GM12878 (cell line): ENCODE measurements around the gene SH3BP1. TPM values are rescaled to one million over a fixed set of nuclear protein-coding genes. Genes with fewer than 3 reads are reported as not detected.

ENCODE experiments used
- BHLHE40 ChIP-seq, 2 experiments: fragments of 450-650 bp in 1 of 2; IDR thresholded peaks; 2 replicates each; pipeline ENCODE4 v1.6.1; 2011 to 2017; ENCODE audit warnings: low read depth in 2 of 2, borderline replicate concordance in 1 of 2, improper control_type of control experiment in 1 of 2, low read length in 1 of 2, mild to moderate bottlenecking in 1 of 2
- BMI1 ChIP-seq: fragments of 450-650 bp; IDR thresholded peaks from 2 replicates; pipeline ENCODE4 v1.6.1; 2016; ENCODE audit warnings: mild to moderate bottlenecking, moderate library complexity, borderline replicate concordance
- ETV6 ChIP-seq, 2 experiments: fragments of 450-650 bp in 1 of 2; IDR thresholded peaks in 1 of 2; conservative IDR thresholded peaks in 1 of 2; 2 replicates each; pipeline ENCODE4 v1.6.1; 2014; ENCODE audit warnings: antibody characterized with exemption in 1 of 2, borderline replicate concordance in 1 of 2, low read depth in 1 of 2, mild to moderate bottlenecking in 1 of 2, moderate library complexity in 1 of 2
- JUNB ChIP-seq: IDR thresholded peaks from 2 replicates; pipeline ENCODE4 v1.6.1; 2016; ENCODE audit warnings: antibody characterized with exemption, mild to moderate bottlenecking
- JUND ChIP-seq: IDR thresholded peaks from 2 replicates; pipeline ENCODE4 v1.6.1; 2012; ENCODE audit warnings: low read depth, mild to moderate bottlenecking, low read length, improper control_type of control experiment, moderate library complexity
- KDM1A ChIP-seq: fragments of 200-600 bp; sonication (generic); IDR thresholded peaks from 2 replicates; pipeline ENCODE4 v1.6.1; 2016; ENCODE audit warnings: borderline replicate concordance
- NFXL1 ChIP-seq: fragments of 450-650 bp; IDR thresholded peaks from 2 replicates; pipeline ENCODE4 v1.6.1; 2017; ENCODE audit warnings: antibody characterized with exemption, mild to moderate bottlenecking, borderline replicate concordance
- PAX5 ChIP-seq: IDR thresholded peaks from 2 replicates; pipeline ENCODE4 v1.6.1; 2011; ENCODE audit warnings: low read depth, low read length, borderline replicate concordance
- PAX8 ChIP-seq: fragments of 450-650 bp; IDR thresholded peaks from 2 replicates; pipeline ENCODE4 v1.6.1; 2017; ENCODE audit warnings: mild to moderate bottlenecking, moderate library complexity
- POLR2AphosphoS2 ChIP-seq: IDR thresholded peaks from 2 replicates; pipeline ENCODE4 v1.6.1; 2011; ENCODE audit warnings: low read depth, mild to moderate bottlenecking, low read length, improper control_type of control experiment, moderate library complexity
- RBBP5 ChIP-seq: fragments of 200-600 bp; sonication (generic); conservative IDR thresholded peaks from 2 replicates; pipeline ENCODE4 v1.6.1; 2016
- SIX5 ChIP-seq: IDR thresholded peaks from 2 replicates; pipeline ENCODE4 v1.6.1; 2011; ENCODE audit warnings: mild to moderate bottlenecking, low read depth, low read length, moderate library complexity; ENCODE audit not compliant: severe bottlenecking
- SREBF2 ChIP-seq: IDR thresholded peaks from 2 replicates; pipeline ENCODE4 v1.6.1; 2012; ENCODE audit warnings: mild to moderate bottlenecking, low read length
- STAT3 ChIP-seq: IDR thresholded peaks from 2 replicates; pipeline ENCODE4 v1.6.1; 2011; ENCODE audit warnings: low read depth, low read length, improper control_type of control experiment
- SUZ12 ChIP-seq: fragments of 200-600 bp; sonication (generic); IDR thresholded peaks from one replicate; pipeline ENCODE4 v1.6.1; 2018; ENCODE audit warnings: antibody characterized with exemption, mild to moderate bottlenecking; ENCODE audit not compliant: unreplicated experiment
- TBL1XR1 ChIP-seq: IDR thresholded peaks from 2 replicates; pipeline ENCODE4 v1.6.1; 2012; ENCODE audit warnings: low read depth, low read length, improper control_type of control experiment
- ZNF622 ChIP-seq: fragments of 450-650 bp; IDR thresholded peaks from 2 replicates; pipeline ENCODE4 v1.6.1; 2017; ENCODE audit warnings: mild to moderate bottlenecking, inconsistent platforms
- ZZZ3 ChIP-seq: IDR thresholded peaks from 2 replicates; pipeline ENCODE4 v1.6.1; 2011; ENCODE audit warnings: low read depth; ENCODE audit not compliant: control insufficient read depth, insufficient read length
- polyA plus RNA-seq, 11 experiments: library from polyadenylated mRNA; depleted of rRNA in 4 of 11; unstranded in 6 of 11; stranded (reverse) in 5 of 11; fragments of >200 nt; fragmentation: Nextera tagmentation in 4 of 11; fragmentation: Illumina TruSeq in 1 of 11; extraction: Ambion mirVana in 4 of 11; extraction: Trizol in 1 of 11; gene quantifications; 1 replicate in 1 of 11; 2 replicates in 10 of 11; pipeline versions ENCODE4 v1.2.1 to v1.2.3, GENCODE V29; 2011 to 2016; ENCODE audit warnings: inconsistent platforms in 2 of 11, missing spikeins in 2 of 11, low read depth in 1 of 11
- total RNA-seq, 4 experiments: library from RNA; depleted of rRNA in 3 of 4; stranded (reverse); fragments of >200 nt in 3 of 4; fragmentation: Illumina TruSeq in 1 of 4; extraction: Trizol in 1 of 4; gene quantifications; 2 replicates each; pipeline versions ENCODE4 v1.2.1 to v1.2.3, GENCODE V29; 2013 to 2021
- TF ChIP-seq, protein P1 (sequence below): IDR thresholded peaks from 2 replicates; pipeline ENCODE4 v1.6.1; 2011; ENCODE audit warnings: borderline replicate concordance, low read depth, mild to moderate bottlenecking, moderate library complexity, low read length; ENCODE audit not compliant: insufficient read depth, poor library complexity, severe bottlenecking
- TF ChIP-seq, protein P2 (sequence below): fragments of 450-650 bp; IDR thresholded peaks from 2 replicates; pipeline ENCODE4 v1.6.1; 2017; ENCODE audit warnings: mild to moderate bottlenecking
- TF ChIP-seq, protein P3 (sequence below): fragments of 450-650 bp; IDR thresholded peaks from 2 replicates; pipeline ENCODE4 v1.6.1; 2017; ENCODE audit warnings: low read depth, mild to moderate bottlenecking, moderate library complexity
- TF ChIP-seq, protein P4 (sequence below): fragments of 450-650 bp; formaldehyde crosslinking; IDR thresholded peaks from 2 replicates; pipeline ENCODE4 v1.5.0; 2022; ENCODE audit warnings: mild to moderate bottlenecking, missing genetic modification characterization

SH3BP1 gene
- total and polyA plus RNA-seq, 10 of the 15 experiments (the other 5 are each of a cell fraction or from before 2014, with no cell fraction given) = 0.29 to 70.5 (median 22.5) TPM

DNA sequence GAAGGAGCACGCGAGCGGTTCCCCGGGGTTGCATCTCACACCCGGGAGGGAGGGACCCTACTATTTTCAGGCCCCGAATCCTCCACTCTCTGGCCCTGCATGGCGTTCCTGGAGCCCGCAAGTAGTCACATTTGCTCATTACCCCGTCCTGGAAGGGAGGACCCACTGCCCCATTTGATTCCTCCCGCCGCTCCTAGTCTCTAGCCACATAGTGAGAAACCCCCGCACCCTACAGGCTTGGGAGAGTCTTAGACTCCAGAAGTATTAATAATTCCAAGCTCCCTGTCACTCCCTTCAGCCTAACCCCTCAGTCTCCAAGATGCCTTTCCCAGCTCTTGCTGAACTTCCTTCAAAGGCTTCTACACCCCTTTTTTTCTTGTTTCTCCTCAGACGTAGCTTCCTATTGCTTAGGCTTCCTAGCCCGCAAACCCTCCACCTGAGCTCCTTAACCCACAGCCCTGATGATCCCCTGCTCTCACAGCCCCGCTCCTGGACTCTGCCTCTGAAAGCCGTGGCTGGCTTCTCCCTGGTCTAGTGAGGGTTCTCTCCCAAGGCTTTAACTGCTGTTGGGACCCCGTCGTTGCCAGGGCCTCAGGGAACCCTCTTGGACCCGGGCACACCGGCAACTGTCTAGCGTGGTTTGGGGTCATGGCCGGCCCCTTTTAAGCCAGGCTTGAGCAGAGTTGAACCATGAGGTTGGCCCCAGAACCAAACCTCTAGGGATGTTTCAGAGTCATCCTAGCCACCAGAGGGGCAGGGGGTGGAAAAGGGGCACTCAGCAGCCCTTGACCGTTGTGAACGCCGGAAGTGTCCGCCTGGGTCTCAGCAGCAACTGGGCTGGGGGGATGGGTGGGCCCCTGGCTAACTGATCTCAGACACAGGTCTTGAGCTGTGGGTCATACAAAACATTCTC, 30.0 kb upstream of the SH3BP1 start (continued):
- TF ChIP-seq RBBP5 (no peak), JUNB (no peak), ETV6 (conservative IDR thresholded peaks at IDR 0.05 in 1 of 2, IDR thresholded peaks at IDR 0.05 in 1 of 2; ENCODE audit: borderline replicate concordance in 1 of 2, low read depth in 1 of 2) (no peak), TBL1XR1 (no peak), POLR2AphosphoS2 (no peak), NFXL1 (no peak), BMI1 (no peak), SIX5 (no peak), JUND (no peak), PAX5 (peak; percentile 48; the same call in 1 of the 2 replicates), KDM1A (no peak), SUZ12 (no peak), BHLHE40 (IDR thresholded peaks at IDR 0.05; ENCODE audit: borderline replicate concordance in 1 of 2, low read depth in 2 of 2, low read length in 1 of 2) (no peak), ZZZ3 (no peak), PAX8 (no peak), STAT3 (no peak), ZNF622 (no peak), SREBF2 (no peak)
- TF ChIP-seq, protein P1, sequence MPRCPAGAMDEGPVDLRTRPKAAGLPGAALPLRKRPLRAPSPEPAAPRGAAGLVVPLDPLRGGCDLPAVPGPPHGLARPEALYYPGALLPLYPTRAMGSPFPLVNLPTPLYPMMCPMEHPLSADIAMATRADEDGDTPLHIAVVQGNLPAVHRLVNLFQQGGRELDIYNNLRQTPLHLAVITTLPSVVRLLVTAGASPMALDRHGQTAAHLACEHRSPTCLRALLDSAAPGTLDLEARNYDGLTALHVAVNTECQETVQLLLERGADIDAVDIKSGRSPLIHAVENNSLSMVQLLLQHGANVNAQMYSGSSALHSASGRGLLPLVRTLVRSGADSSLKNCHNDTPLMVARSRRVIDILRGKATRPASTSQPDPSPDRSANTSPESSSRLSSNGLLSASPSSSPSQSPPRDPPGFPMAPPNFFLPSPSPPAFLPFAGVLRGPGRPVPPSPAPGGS = no peak
- TF ChIP-seq, protein P2, sequence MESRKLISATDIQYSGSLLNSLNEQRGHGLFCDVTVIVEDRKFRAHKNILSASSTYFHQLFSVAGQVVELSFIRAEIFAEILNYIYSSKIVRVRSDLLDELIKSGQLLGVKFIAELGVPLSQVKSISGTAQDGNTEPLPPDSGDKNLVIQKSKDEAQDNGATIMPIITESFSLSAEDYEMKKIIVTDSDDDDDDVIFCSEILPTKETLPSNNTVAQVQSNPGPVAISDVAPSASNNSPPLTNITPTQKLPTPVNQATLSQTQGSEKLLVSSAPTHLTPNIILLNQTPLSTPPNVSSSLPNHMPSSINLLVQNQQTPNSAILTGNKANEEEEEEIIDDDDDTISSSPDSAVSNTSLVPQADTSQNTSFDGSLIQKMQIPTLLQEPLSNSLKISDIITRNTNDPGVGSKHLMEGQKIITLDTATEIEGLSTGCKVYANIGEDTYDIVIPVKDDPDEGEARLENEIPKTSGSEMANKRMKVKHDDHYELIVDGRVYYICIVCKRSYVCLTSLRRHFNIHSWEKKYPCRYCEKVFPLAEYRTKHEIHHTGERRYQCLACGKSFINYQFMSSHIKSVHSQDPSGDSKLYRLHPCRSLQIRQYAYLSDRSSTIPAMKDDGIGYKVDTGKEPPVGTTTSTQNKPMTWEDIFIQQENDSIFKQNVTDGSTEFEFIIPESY = no peak
- TF ChIP-seq, protein P3, sequence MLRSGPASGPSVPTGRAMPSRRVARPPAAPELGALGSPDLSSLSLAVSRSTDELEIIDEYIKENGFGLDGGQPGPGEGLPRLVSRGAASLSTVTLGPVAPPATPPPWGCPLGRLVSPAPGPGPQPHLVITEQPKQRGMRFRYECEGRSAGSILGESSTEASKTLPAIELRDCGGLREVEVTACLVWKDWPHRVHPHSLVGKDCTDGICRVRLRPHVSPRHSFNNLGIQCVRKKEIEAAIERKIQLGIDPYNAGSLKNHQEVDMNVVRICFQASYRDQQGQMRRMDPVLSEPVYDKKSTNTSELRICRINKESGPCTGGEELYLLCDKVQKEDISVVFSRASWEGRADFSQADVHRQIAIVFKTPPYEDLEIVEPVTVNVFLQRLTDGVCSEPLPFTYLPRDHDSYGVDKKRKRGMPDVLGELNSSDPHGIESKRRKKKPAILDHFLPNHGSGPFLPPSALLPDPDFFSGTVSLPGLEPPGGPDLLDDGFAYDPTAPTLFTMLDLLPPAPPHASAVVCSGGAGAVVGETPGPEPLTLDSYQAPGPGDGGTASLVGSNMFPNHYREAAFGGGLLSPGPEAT = no peak
- TF ChIP-seq, protein P4, sequence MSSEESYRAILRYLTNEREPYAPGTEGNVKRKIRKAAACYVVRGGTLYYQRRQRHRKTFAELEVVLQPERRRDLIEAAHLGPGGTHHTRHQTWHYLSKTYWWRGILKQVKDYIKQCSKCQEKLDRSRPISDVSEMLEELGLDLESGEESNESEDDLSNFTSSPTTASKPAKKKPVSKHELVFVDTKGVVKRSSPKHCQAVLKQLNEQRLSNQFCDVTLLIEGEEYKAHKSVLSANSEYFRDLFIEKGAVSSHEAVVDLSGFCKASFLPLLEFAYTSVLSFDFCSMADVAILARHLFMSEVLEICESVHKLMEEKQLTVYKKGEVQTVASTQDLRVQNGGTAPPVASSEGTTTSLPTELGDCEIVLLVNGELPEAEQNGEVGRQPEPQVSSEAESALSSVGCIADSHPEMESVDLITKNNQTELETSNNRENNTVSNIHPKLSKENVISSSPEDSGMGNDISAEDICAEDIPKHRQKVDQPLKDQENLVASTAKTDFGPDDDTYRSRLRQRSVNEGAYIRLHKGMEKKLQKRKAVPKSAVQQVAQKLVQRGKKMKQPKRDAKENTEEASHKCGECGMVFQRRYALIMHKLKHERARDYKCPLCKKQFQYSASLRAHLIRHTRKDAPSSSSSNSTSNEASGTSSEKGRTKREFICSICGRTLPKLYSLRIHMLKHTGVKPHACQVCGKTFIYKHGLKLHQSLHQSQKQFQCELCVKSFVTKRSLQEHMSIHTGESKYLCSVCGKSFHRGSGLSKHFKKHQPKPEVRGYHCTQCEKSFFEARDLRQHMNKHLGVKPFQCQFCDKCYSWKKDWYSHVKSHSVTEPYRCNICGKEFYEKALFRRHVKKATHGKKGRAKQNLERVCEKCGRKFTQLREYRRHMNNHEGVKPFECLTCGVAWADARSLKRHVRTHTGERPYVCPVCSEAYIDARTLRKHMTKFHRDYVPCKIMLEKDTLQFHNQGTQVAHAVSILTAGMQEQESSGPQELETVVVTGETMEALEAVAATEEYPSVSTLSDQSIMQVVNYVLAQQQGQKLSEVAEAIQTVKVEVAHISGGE (CRISPR knock-in tag) = no peak
